ENCODE measurements around the gene PLXNA2. TPM values are rescaled to one million over a fixed set of nuclear protein-coding genes. Genes with fewer than 3 reads are reported as not detected.

Gene PLXNA2
- polyA plus RNA-seq, 2 of the 4 experiments (the other 2 are of a cell fraction) = 0.36 to 0.87 TPM

DNA sequence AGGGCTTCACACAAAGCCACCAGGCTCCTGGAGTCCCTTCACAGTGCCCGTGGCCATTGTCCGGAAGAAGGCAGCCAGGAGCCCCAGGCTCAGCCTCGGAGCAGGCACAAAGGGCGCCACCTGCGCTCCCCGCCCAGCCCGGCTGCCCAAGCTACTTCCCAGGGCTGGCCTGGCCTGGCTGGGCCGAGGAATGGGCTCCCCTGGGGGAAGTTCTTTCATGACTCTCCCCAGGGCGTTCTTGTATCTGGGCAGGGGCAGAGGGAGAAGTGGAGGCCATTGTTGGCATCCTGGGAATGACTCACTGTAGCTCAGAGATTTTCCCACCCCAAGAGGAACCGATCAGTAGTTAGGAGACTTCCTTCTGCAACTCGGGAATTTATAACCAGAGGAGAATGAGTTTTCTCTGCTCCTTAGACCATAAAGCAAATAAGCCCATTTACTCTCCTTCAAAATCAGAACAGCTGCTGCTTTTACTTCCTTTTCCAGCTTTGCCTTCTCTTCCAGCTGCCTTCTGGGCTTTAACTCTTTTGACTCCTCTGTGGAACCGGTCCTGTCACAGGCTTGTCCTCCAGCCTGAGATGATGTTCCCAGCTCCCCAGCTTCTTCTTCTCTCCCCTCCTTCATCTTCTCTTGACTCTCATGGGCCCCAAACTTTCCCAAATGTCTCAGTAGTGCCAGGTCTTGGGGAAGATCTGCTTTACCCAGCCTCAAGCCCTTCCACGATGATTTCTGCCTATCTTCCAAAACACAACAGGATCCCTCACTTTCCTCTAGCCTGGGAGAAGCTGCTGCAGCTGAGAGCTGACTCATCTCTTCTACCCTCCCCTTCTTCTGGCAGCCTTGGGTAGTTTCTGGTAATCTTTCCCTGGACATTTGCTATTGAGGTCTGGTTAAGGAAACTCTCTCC is 214.6 kb downstream of the PLXNA2 start:
- no peak; a peak in 1 of 6 replicates for ATAC-seq
- no peaks in the 10 kb centered on the region for H3K4me1 ChIP-seq
- no peak overlapping the region for H3K27ac ChIP-seq
- H3K9me3 ChIP-seq = no peaks in the 10 kb centered on the region
- TF ChIP-seq CBX8 (IDR thresholded peaks at IDR 0.05) (no peak), ESRRA (IDR thresholded peaks at IDR 0.05; ENCODE audit: borderline replicate concordance, low read length) (no peak), JUNB (IDR thresholded peaks at IDR 0.05) (no peak)
- TF ChIP-seq, protein P1, sequence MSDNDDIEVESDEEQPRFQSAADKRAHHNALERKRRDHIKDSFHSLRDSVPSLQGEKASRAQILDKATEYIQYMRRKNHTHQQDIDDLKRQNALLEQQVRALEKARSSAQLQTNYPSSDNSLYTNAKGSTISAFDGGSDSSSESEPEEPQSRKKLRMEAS (IDR thresholded peaks at IDR 0.05) = no peak
- 72% methylated on average over 12 of the region's 13 CpGs for WGBS (ENCODE audit: missing lambda C conversion rate)
- ChIA-PET POLR2A (no interaction called here), CTCF (interaction anchor here (0.9 to 15.4 kb wide), 7 partner anchors 15 to 223 kb away, joined by 3 to 358 read pairs (median 5); partner anchors contain the start of gene PLXNA2)
- FAIRE-seq = no peak
- no peak overlapping the region for H3K4me3 ChIP-seq
- DNase-seq (ENCODE audit: low read depth in 1 of 2, low spot score in 1 of 2) = no peak
- H3K4me2 ChIP-seq = no peak overlapping the region

GRCh38 chr1:208028526-208028925 is 215.7 kb downstream of the PLXNA2 start:
- Histone ChIP-seq H3K4me1 (no peaks in the 10 kb centered on the region), H3K4me2 (no peak overlapping the region), H3K9me3 (no peaks in the 10 kb centered on the region), H3K4me3 (no peak overlapping the region), H3K27ac (no peak overlapping the region)
- TF ChIP-seq HMGXB4 (CRISPR knock-in tag; IDR thresholded peaks at IDR 0.05; ENCODE audit: borderline replicate concordance) = no peak
- TF ChIP-seq, protein P2, sequence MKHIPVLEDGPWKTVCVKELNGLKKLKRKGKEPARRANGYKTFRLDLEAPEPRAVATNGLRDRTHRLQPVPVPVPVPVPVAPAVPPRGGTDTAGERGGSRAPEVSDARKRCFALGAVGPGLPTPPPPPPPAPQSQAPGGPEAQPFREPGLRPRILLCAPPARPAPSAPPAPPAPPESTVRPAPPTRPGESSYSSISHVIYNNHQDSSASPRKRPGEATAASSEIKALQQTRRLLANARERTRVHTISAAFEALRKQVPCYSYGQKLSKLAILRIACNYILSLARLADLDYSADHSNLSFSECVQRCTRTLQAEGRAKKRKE (CRISPR knock-in tag; IDR thresholded peaks at IDR 0.05; ENCODE audit: low read depth) = no peak
- TF ChIP-seq REST (IDR thresholded peaks at IDR 0.05) = no peak
- no peak for TF ChIP-seq HDAC2 (IDR thresholded peaks at IDR 0.05)
- no peak for TF ChIP-seq PHF8 (IDR thresholded peaks at IDR 0.05; ENCODE audit: borderline replicate concordance, low read depth)
- no peak for TF ChIP-seq KDM5A (IDR thresholded peaks at IDR 0.05)
- TF ChIP-seq ZNF302 (CRISPR knock-in tag; IDR thresholded peaks at IDR 0.05) = no peak
- TF ChIP-seq RAD21 (conservative IDR thresholded peaks at IDR 0.05 in 1 of 2, IDR thresholded peaks at IDR 0.05 in 1 of 2) = no peak
- TF ChIP-seq E2F6 (IDR thresholded peaks at IDR 0.05; ENCODE audit: borderline replicate concordance, low read depth) = no peak
- no peak for TF ChIP-seq USF2 (IDR thresholded peaks at IDR 0.05)
- no peak for TF ChIP-seq MAZ (IDR thresholded peaks at IDR 0.05; ENCODE audit: borderline replicate concordance, low read depth, low read length)
- TF ChIP-seq POLR2AphosphoS2 (conservative IDR thresholded peaks at IDR 0.05; ENCODE audit: low read length) = no peak
- FAIRE-seq (no peak), ATAC-seq (no peak), DNase-seq (ENCODE audit: low read depth in 1 of 2, low spot score in 1 of 2) (no peak)
- 67% methylated on average over 7 of the region's 7 CpGs for WGBS (ENCODE audit: missing lambda C conversion rate)
- POLR2A ChIA-PET = no interaction called here
- CTCF ChIA-PET = interaction anchor here (1.9 to 15.4 kb wide), 2 partner anchors 215 to 223 kb away, joined by 5 to 358 read pairs; partner anchors contain the start of gene PLXNA2
